Tibial nerve (tissue), 3 donors: Measurements from ENCODE around the gene SH3RF3.

ENCODE experiments used
- POLR2A ChIP-seq, 2 donors: fragments of 450-650 bp; IDR thresholded peaks; one replicate each; pipeline ENCODE4 v1.6.1; 2017; ENCODE audit warnings: antibody characterized with exemption in 2 of 2, mild to moderate bottlenecking in 2 of 2, moderate library complexity in 2 of 2
- TF ChIP-seq, protein P1 (sequence below), 5 experiments: fragments of 200-600 bp in 3 of 5; fragments of 450-650 bp in 2 of 5; sonication (generic) in 3 of 5; IDR thresholded peaks; one replicate each; pipeline ENCODE4 v1.5.1; 2016 to 2019; ENCODE audit warnings: antibody characterized with exemption in 5 of 5, mild to moderate bottlenecking in 3 of 5, moderate library complexity in 2 of 5

DNA sequence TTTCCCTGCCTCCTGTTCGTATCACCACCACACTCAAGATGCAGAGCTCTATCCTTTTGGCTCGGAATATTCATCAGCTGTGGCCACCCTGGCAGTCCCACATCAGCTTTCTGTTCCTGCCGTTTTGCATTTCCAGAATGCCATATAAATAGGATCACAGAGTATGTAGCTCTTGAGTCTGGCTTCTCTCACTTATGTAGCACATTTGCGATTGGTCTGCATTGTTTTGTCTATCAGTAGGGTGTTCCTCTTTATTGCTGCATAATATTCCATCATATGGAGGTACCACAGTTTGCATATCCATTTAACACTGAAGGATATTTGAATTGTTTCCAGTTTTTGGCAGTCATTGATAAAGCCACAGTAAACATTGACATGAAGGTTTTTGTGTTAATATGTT, 104.6 kb downstream of the SH3RF3 start:
- TF ChIP-seq, protein P1, sequence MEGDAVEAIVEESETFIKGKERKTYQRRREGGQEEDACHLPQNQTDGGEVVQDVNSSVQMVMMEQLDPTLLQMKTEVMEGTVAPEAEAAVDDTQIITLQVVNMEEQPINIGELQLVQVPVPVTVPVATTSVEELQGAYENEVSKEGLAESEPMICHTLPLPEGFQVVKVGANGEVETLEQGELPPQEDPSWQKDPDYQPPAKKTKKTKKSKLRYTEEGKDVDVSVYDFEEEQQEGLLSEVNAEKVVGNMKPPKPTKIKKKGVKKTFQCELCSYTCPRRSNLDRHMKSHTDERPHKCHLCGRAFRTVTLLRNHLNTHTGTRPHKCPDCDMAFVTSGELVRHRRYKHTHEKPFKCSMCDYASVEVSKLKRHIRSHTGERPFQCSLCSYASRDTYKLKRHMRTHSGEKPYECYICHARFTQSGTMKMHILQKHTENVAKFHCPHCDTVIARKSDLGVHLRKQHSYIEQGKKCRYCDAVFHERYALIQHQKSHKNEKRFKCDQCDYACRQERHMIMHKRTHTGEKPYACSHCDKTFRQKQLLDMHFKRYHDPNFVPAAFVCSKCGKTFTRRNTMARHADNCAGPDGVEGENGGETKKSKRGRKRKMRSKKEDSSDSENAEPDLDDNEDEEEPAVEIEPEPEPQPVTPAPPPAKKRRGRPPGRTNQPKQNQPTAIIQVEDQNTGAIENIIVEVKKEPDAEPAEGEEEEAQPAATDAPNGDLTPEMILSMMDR (IDR thresholded peaks at IDR 0.05) = no peak
- TF ChIP-seq POLR2A (IDR thresholded peaks at IDR 0.05) = no peak
